Right ventricle myocardium inferior (tissue), 1 donor: Measurements from ENCODE around the gene TEX261. TPM values are rescaled to one million over a fixed set of nuclear protein-coding genes. Genes with fewer than 3 reads are reported as not detected.

Experiments
- ATAC-seq: fragments of 200-7000 bp; cut with Tn5 transposase; one replicate; pipeline ENCODE4 v1.9.1; 2020; ENCODE audit warnings: mild to moderate bottlenecking, moderate library complexity
- DNase-seq: peaks from one replicate; pipeline ENCODE4 v3.0.0; 2021; ENCODE audit errors: missing footprints
- intact Hi-C: fragments of 100-400 bp; cut with DNase I; formaldehyde crosslinking; loops from one replicate; pipeline ENCODE4 v1.11.0; 2022
- total RNA-seq: library from RNA; stranded (reverse); fragmentation: NEBNext Ultra II Directional; extraction: Animal tissue kit (Norgen Biotek cat#: 25700); gene quantifications from one replicate; pipeline ENCODE4 v1.2.1, GENCODE V29; 2021
- donor health status: DM: no; HTN: yes; CAD: no; lungs with severe emphysema.

The TEX261 gene
- total RNA-seq, 1 donor from 2014 or later, result 63.8 TPM

GRCh38 chr2:70943205-70943871 lies 51.3 kb downstream of the TEX261 start:
- DNase-seq (no peak), ATAC-seq (no peak)
- intact Hi-C loops, result loop anchor here (10.0 kb wide), 1 partner anchor 289 kb away; no protein-coding TSS in a partner anchor

- ATAC-seq (no peak), DNase-seq (no peak)
- intact Hi-C loops, result loop anchor here (10.0 kb wide), 1 partner anchor 288 kb away; no protein-coding TSS in a partner anchor
These were observed 52.1 kb downstream of the TEX261 start for GRCh38 chr2:70942396-70943204.

- intact Hi-C loops, result loop anchor here (10.0 kb wide), 1 partner anchor 287 kb away; no protein-coding TSS in a partner anchor
- DNase-seq, result no peak
These were observed 53.0 kb downstream of the TEX261 start for GRCh38 chr2:70941701-70942100.

GRCh38 chr2:70941186-70941585 lies 53.5 kb downstream of the TEX261 start:
- intact Hi-C loops, result loop anchor here (10.0 kb wide), 1 partner anchor 286 kb away; no protein-coding TSS in a partner anchor
- DNase-seq, result no peak
- no peak for ATAC-seq

More at GRCh38 chr2:70941701-70942100, 53.0 kb downstream of the TEX261 start:
- ATAC-seq, result no peak

GRCh38 chr2:70939839-70940580 lies 54.7 kb downstream of the TEX261 start:
- DNase-seq, result no peak

GRCh38 chr2:70939001-70939838 lies 55.5 kb downstream of the TEX261 start:
- DNase-seq (no peak), ATAC-seq (no peak)
- intact Hi-C loops, result no loop called here

More at GRCh38 chr2:70939839-70940580, 54.7 kb downstream of the TEX261 start:
- no peak for ATAC-seq
- intact Hi-C loops, result loop anchor here (10.0 kb wide), 1 partner anchor 285 kb away; no protein-coding TSS in a partner anchor

- DNase-seq (no peak), ATAC-seq (no peak)
- intact Hi-C loops, result no loop called here
These were observed 56.1 kb downstream of the TEX261 start for GRCh38 chr2:70938586-70938950.

GRCh38 chr2:70937866-70938585 lies 56.6 kb downstream of the TEX261 start:
- intact Hi-C loops, result no loop called here
- no peak for DNase-seq

GRCh38 chr2:70936979-70937811 lies 57.5 kb downstream of the TEX261 start:
- DNase-seq (no peak), ATAC-seq (no peak)
- intact Hi-C loops, result no loop called here

More at GRCh38 chr2:70937866-70938585, 56.6 kb downstream of the TEX261 start:
- ATAC-seq, result no peak

- no peak for DNase-seq
- intact Hi-C loops, result no loop called here
- no peak for ATAC-seq
These were observed 58.3 kb downstream of the TEX261 start for GRCh38 chr2:70936165-70936978.

Other genes starting within 250 kb of the TEX261 start
- gene ADD2, start 226.7 kb downstream of the TEX261 start, total RNA-seq, result 2.3 TPM
- not detected for gene FIGLA, start 204.2 kb downstream of the TEX261 start, total RNA-seq
- 0.22 TPM for gene CLEC4F, start 174.3 kb downstream of the TEX261 start, total RNA-seq
- gene CD207, start 159.1 kb downstream of the TEX261 start, total RNA-seq, result 0.41 TPM
- 0.30 TPM for gene VAX2, start 94.3 kb downstream of the TEX261 start, total RNA-seq
- gene ATP6V1B1, start 59.0 kb downstream of the TEX261 start, total RNA-seq, result not detected
- 0.54 TPM for gene ANKRD53, start 16.2 kb downstream of the TEX261 start, total RNA-seq
- gene NAGK, start 73.8 kb upstream of the TEX261 start, total RNA-seq, result 56.0 TPM
- gene MCEE, start 135.4 kb upstream of the TEX261 start, total RNA-seq, result 42.2 TPM
- 21.0 TPM for gene MPHOSPH10, start 135.8 kb upstream of the TEX261 start, total RNA-seq
- gene PAIP2B, start 232.2 kb upstream of the TEX261 start, total RNA-seq, result 64.9 TPM